GM06990 (cell line): ENCODE data around the gene ZNF668.

Experiments
- DNase-seq: peaks from one replicate; pipeline ENCODE4 v3.0.0-alpha.2; 2011; ENCODE audit not compliant: insufficient read length; ENCODE audit errors: extremely low read depth
- H3K27me3 ChIP-seq: replicated peaks from 2 replicates; pipeline ENCODE4 v1.6.0; 2011; ENCODE audit warnings: low read length; ENCODE audit not compliant: control insufficient read depth, insufficient read depth
- H3K36me3 ChIP-seq: 2 replicates; pipeline ENCODE4 v1.5.1; 2011; ENCODE audit warnings: low read length; ENCODE audit not compliant: control insufficient read depth, insufficient read depth
- H3K4me3 ChIP-seq: replicated peaks from 2 replicates; pipeline ENCODE4 v1.5.1; 2011; ENCODE audit warnings: low read depth, mild to moderate bottlenecking, control low read depth, low read length
- CTCF ChIP-seq: IDR thresholded peaks from 2 replicates; pipeline ENCODE4 v1.5.1; 2011; ENCODE audit warnings: low read length, control low read depth, mild to moderate bottlenecking, inconsistent platforms; ENCODE audit not compliant: insufficient read depth, poor library complexity, severe bottlenecking

Gene ZNF668

GRCh38 chr16:31108794-31109558 is 34.9 kb upstream of the ZNF668 start:
- Histone ChIP-seq H3K4me3 (peak overlapping the region; percentile 76), H3K36me3 (peaks cover 24% of the 10 kb centered on the region), H3K27me3 (no peaks in the 10 kb centered on the region)
- DNase-seq = no peak
- no peak for TF ChIP-seq CTCF

GRCh38 chr16:31108035-31108793 is 34.2 kb upstream of the ZNF668 start, which contains the start of gene BCKDK:
Gene BCKDK (plus strand): TSS chr16:31108386. CDS start chr16:31109224, 838 bp downstream.
- DNase-seq = peak; percentile 88
- H3K27me3 ChIP-seq = no peaks in the 10 kb centered on the region
- peak within 1 kb of the TSS; percentile 76 for H3K4me3 ChIP-seq
- TF ChIP-seq CTCF = no peak
- peaks cover 21% of the 10 kb centered on the region for H3K36me3 ChIP-seq

- DNase-seq = no peak
- Histone ChIP-seq H3K36me3 (peaks cover 18% of the 10 kb centered on the region), H3K27me3 (no peaks in the 10 kb centered on the region), H3K4me3 (peak overlapping the region; percentile 76)
- no peak for TF ChIP-seq CTCF
Measured at GRCh38 chr16:31107465-31107867, 33.4 kb upstream of the ZNF668 start.

DNA sequence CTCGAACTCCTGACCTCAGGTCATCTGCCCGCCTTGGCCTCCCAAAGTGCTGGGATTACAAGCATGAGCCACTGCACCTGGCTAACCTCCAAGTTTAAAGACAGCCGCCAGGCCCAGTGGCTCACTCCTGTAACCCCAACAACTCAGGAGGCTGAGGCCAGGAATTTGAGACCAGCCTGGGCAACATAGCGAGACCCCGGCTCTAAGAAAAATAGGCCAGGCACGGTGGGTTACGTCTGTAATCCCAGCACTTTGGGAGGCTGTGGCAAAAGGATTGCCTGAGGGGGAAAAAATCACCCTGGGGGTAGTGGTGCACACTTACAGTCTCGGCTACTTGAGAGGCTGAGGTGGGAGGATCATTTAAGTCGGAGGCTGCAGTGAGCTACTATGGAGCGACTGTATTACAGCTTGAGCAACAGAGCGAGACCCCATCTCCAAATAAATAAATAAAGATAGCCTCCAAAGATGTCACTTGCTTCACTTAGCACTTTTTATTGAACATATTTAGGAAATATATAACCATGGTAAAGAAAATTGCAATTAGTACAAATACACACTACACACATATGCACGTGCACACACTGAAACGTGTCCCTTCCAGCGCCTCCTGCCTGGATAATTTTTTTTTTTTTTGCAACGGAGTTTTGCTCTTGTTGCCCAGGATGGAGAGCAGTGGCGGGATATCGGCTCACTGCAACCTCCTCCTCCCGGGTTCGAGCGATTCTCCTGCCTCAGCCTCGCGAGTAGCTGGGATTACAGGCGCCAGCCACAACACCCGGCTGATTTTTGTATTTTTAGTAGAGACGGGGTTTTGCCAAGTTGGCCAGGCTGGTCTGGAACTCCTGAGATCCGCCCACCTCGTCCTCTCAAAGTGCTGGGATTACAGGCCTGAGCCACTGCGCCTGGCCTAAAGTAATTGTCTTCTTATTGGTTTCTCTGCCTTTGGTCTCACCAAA is 32.7 kb upstream of the ZNF668 start:
- no peaks in the 10 kb centered on the region for H3K27me3 ChIP-seq

More for the DNA sequence above, 32.7 kb upstream of the ZNF668 start:
- Histone ChIP-seq H3K36me3 (peaks cover 14% of the 10 kb centered on the region), H3K4me3 (no peak overlapping the region)
- no peak for TF ChIP-seq CTCF
- DNase-seq = no peak
